HG03066 (cell line): ENCODE measurements around the gene KCNK17.

Experiments used
- ATAC-seq: cut with Tn5 transposase; IDR thresholded peaks from one replicate; pipeline ENCODE4 v1.9.1; 2021; ENCODE audit warnings: low read depth; ENCODE audit not compliant: unreplicated experiment

The KCNK17 gene, protein sequence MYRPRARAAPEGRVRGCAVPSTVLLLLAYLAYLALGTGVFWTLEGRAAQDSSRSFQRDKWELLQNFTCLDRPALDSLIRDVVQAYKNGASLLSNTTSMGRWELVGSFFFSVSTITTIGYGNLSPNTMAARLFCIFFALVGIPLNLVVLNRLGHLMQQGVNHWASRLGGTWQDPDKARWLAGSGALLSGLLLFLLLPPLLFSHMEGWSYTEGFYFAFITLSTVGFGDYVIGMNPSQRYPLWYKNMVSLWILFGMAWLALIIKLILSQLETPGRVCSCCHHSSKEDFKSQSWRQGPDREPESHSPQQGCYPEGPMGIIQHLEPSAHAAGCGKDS

DNA sequence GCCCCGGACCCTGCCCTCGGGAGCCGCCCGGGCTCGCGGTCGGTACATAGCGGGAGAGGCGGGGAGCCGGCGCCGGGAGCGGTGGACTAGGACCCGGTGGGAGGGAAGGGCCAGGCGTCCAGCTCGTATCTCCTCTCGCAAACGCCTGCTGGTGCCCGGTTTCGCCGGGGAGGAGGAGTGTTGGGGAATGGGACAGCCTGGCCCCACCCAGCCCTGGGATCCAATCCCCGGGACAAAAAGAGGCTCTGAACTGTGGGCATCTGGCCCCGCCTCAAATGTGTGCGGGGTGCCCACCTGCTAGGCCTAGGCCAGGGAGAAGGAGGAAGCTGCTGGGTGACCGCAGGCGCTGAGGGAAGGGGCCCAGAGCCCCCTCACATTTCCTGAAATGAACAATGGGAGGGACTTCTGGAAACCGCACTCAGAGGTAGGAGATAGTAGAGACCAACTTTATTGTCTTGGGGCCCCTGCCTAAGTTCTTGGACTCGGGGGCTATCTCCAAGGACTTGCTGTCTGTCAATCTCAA, at the start of gene KCNK17:
Gene KCNK17 (minus strand): TSS at position 147 of the 523 bp plus-strand sequence. CDS start 99 bp downstream, at position 48.
- ATAC-seq, result no peak

DNA sequence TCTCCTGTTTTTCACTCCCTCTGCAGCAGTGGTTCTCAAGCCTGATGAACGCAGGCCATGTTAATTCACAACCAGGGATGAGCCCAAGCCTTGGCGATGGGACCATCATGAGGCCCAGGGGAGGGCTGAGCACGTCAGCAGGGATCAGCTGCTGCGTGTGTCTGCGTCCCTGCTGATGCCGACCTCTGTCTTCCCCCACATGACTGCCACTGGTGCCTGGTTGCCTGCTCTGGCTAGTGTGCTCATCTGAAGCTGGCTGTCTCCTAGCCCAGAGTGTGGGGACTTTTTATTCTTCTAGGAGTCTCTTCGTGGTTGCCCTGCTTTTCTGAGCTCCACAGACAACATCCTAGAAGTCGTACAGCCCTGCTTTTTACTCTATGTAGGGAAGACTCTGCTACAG, 49.1 kb upstream of the KCNK17 start:
- ATAC-seq, result no peak

DNA sequence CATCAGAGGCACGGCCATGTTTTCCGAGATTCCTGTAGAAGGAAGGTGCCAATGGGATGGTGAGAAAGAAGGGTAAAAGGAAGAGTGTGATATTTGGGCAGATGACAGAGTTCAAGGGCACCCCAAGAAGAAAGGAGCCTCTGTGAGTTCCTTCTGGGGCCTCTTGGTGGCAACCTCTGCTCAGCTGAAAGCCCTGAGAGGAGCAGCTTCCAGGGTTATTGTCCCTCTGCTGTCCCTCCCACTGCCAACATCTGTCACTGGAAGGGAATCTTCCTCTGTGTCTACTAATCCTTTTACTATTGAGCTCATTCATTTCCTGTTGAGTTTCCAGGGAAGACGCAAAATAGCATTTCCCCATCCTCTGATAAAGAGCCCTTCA, 48.3 kb upstream of the KCNK17 start:
- ATAC-seq, result no peak

DNA sequence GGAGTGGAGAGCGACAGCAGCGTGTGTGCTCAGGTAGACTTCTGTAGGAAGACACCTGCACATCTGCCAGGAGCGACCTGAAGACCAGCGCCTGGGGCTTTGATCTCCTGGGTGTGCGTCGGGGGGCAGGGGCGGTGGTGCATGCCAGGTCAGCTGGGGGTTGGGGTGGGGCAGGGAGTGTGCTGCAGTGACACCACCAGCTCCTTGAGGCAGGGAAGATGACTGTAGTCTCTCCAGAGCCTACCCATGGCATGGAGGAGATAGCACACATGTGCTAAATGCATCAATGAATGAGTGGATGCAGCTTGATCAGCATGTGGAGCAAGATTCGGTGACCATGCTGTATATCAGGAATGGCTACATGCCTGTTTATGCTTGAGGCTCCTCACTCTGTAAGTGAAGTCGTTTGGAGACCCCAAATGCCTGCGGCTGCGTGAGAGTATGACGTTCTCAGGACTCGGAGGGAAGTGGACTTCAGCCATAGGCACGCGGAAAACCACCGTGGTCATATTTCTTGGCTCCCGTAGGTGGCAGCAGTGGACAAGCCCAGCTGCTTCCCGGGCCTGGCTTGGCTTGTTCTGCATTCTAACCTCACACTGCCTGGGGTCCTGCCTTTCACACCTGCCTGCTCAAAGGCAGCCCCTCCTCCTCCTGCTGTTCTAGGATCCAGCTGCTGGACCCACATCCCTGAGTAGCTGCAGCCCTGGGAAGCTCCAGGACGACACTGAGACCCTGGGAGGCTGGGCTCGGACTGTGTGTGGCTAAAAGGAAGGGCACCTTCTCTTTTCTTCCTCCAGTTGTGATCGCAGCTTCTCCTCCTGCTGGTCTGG, 47.7 kb upstream of the KCNK17 start:
- no peak for ATAC-seq

DNA sequence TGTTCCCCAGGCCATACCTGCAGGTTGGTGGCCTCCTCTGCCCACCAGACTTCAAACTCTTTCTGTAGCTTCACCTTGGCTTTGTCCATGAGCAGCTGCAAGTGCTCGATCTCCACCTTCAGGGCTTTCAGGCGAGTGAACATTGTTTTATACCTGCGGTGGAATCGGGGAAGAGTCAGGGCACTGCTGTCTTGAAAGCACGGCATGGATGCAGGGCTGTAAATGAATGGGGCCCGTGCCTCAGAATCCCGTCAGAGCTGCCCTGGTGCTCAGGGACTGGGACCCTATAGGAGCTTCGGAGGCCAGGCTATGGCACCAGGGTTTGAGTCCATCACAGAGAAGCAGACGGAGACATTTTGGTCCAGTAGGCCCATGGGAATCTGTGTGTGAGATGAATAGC, 46.2 kb upstream of the KCNK17 start:
- ATAC-seq, result no peak

DNA sequence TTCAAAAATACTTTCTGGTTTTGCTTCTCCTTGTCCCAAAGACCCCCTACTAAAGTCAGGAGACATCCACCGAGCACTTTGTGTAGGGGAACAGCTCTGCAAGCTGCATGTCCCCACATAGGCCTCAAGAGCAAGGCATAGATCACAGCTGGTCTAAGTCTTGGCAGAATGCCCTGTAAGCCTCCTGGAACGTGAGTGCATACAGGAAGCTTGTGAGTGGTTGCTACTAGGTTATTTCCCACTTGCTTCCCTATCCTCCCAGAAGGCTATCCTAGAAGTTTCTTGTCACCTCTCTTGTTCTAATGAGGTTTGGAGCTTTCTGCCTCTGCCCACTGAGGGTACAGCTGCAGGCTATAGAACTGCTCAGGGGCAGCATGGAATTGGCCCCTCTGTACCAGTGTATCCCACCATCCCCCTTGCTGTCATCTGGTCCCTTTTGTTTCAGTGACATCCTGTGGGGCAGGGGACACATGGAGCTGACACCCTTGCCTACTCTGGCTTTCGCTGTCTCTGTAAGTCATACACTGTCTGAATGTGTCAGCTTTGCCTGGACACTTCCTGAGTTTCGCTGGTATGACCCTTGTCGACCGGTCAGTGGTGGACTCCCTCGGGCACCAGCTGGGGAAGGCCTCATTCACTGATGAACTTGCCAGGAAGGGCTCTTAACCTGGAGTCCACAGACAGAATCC, 43.9 kb upstream of the KCNK17 start:
- ATAC-seq, result no peak

DNA sequence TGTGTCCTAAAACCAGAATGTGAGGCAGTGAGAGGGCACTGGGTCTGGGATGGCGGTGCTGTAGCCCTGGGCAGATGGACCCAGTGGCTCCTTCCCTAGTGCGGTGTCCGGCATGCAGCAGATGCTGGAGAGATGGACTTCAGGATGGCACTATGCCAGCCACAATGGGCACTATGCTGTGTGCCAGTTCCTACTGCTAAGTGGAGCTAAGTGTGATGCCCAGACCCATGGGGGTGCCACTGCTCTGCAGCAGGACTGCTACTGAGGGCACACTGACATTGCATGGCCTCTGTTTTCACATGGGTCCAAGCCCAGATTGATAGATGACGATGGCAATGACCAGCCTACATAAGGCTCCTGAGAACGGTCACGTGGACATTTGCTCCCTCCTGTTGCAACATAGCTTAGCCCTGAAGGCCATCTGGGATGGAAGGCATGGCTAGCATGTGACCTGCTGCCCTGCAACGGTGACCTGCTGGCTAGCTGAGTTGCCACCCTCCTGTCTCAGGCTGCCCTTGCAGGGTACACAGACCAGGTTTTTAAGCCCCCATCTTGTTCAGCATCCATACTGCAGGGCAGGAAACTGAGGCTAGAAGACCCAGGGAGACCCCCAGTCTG, 39.6 kb upstream of the KCNK17 start:
- ATAC-seq, result no peak

DNA sequence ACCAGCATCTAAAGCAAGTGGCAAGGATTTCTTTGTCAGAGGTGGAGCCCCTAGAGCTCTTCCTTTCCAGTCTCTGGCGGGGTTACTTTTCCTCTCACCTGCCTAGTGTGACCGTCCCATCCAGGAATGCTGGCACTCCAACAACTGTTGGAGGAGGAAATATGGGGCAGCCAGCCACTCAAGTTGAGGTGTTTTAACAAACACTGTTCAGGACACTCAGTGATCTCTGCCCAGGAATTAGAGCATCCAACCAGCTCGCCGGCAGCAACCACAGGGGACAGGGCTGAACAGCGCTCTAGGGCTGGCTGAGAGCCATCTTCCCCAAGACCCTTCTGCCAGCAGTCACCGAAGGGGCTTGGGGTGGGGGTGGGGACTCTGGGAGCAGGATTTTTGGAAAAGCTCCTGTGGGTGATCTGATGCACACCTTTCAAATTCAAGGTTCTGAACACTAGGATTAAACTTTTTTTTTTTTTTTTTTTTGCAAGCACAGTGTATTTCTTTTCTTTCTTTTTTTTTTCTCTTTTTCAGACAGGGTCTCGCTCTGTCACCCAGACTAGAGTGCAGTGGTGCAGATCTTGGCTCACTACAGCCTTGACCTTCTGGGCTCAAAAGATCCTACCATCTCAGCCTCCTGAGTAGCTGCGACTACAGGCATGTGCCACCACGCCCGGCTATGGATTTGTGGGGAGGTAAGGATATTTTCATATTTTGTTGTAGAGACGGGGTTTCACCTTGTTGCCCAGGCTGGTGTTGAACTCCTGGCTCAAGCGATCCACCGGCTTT, 36.7 kb upstream of the KCNK17 start:
- no peak for ATAC-seq

DNA sequence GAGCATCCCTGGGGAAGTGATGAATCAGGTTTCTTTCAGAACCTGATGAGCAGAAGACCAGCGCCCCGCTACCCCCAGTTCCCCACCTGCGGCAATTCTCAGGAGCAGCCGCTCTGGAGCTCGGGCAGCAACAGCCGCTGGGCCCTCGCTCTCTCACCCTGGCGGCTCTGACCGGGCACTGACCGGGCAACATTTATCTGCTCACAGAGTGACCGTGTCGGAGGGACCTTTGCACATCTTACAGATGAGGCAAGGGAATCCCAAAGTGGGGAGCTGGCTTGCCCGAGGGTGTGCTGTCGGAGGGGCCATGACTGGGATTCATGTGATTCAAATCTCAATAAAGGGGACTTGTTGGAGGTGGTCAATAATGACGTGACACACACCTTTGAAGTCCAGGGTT, 34.5 kb upstream of the KCNK17 start:
- ATAC-seq, result no peak

DNA sequence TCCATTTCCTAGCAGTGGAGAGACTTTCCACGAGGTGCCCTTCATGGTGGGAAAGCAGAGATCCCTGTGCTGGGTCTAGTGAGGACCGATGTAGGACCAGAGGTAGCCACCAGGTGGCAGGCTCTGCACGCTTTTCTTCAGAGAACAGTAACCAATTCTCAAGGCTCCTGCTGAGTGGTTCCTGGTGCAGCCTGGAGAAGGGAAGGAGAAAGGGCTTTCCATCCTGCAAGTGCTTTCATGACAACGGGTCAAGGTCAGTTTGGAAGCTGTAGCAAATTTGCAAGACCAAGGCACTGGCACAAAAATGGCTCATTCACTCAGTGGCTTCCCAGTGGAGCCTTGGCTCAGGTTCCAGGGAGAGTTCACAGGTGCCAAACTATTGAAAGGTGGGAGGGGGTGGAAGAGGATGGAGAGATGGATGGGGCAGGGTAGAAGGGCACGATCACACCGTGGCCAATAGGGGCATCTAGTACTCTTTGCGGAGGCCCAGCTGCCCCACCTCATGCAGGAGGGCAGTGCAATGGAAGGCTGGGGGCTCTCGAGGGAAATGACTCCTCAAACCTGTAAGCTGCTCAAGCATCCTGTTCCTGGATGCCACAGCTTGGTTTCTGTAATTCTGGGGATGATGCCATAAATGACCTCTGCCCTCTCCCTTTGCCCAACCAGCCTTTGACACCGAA, 33.8 kb upstream of the KCNK17 start:
- ATAC-seq, result no peak

DNA sequence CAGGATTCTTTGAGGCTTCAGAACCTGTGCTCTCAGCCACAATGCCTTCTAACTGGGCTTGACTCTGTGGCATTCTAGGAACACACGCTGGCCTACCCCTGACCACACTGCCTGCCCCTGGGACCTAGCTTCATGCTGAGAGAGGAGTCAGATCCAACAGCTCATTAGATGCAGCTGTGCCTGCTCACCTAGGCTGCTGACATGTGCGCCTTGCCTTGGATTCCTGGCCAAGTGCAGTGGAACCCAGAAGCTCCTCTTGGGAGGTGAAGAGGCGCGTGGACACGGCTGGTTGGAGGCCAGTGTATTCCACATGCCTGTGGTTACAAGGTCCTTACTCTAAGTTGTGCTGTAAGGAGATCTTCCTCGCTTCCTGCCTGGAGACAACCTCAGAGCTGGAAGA, 33.0 kb upstream of the KCNK17 start:
- ATAC-seq, result no peak

DNA sequence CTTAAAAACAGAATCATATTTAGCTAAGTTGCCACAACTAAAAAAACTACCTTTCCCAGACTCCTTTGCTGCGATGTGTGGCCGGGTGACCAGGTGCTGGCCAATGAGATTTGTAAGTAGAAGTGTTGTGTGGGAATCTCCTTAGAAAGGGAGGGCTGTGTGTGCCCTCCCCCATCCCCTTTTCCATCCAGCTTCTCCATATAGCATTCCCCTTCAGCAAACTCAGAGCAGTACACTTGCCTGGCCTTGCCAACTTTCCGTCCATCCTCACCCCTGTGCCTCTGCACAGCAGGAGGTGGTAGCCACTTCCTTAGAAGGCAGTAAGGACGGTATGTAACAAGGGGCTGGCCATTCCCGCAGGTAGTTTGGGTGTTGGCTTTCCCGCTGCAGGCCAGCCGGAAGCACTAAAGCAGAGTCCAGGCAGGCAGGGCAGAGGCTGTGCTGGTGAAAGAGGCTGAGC, 30.6 kb upstream of the KCNK17 start:
- ATAC-seq, result no peak

DNA sequence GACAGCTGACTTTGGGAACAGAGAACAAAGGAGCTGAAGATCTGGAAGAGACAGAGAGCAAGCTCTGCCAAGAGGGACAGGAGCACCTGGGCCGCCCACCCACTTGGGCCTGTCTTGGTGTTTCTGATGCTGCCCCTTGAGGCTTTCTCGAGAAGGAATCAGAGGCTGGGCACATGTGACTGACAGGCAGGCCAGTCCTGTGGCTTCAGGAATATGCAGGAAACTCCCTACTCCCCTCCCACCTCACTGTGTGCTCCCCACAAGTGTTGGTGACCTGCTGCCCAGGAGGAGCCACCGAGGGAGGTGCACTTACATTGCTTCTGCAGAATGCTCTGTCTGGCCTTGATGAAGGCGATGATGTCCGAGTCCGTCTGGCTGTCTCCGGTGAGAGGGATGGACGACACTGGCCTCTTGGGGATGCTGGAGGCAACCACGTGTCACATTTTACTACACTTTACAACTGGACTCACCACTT, 29.2 kb upstream of the KCNK17 start:
- peak; percentile 11 for ATAC-seq

DNA sequence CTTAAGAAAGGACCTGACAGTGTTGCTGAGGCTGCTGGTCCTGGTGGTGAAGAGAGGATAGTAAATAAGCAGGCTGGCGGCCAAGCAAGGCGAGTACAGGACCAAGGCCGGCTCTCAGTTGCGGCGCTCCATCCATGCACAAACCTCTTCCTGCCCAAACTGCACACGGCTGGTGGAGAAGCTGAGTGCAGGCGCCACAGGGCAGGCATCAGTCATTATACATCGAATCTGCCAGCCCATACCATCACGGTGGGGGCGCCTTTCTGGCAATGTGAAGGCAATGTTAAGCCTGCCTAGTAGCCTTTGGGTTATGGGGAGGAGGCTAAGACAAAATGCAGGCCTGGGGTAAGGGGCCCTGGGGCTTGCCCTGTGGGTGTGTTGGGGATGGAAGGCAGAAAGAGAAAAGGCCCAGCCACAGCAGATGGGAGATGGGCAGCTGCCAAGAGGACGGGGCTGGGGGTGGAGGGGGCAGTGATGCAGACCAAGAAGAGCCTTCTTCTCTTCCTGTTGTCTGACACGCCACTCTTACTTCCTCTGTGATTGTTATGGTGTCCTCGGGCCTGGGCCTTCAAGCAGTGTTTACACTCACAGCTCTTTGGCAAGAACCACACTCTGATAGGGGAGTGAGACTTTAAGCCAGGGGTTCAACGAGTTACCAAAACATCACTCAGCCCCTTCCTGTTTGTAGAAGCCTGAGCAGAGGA, 28.6 kb upstream of the KCNK17 start:
- ATAC-seq, result peak; percentile 57

DNA sequence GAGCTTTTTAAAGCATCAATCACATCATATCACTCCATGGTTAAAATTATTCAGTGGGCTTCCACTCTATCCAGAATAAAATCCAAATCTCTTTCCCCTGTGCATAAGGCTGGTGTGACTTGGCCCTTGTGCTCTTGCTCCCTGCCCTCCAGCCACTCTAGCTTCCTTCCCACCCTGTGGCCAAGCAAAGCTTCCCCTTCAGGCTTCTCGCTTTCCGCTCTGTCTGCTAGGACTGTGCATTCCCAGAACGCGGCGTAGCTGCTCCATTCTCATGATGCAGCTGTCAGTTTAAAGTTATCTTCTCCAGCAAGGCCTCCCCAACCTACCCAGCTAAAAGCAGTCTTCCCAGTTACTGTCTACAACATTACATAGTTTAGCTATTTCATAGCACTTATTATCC, 27.7 kb upstream of the KCNK17 start:
- ATAC-seq, result no peak

DNA sequence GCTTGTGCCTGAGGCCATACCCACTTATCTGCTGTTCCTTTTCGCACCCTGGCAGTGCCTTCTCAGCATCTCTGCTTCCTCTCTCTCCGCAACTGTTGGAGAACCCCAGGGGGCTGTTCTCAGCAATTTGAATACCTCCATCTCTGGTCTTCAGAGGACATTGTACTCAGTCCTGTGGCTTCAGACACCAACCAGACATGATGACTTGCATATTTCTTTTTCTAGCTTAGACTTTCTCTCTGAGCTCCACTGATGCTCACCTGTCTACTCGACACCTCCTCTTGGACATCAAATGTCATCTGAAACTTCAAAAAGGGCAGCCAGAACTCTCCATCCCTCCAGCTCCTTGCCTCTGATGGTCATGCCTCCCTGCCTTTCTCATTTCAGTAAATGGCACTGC, 27.1 kb upstream of the KCNK17 start:
- ATAC-seq, result no peak

DNA sequence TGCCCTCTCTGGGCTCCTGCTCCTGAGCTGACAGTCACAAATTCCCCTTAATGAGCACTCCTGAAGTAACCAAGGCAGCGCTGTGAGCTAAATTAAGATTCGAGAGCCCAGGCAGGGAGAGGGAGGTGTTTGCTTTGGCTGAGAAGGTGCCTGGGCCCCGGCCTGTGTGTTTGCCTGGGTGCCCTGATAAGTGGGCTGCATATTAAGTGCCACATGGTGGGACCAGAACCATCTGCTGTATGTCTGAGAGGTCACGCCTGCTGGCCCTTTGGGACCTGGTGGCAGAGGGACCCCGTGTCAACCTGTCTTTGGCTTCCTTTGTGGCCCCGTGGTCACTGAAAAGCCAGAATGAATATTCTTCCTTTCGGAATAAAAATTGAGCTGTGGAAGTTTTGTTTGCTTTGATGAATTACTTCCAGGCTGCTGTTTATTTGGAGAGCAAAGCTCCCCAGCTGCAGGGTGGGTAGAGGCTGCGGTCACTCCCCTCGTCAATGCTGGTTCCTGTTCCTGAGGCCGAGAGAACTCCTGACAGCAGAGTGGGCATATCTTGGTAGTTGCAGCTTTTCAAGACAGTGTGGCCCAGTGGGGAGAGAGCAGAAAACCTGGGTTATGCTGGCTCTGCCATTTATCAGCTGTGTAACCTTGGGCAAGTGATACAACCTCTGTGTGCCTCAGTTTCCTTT, 25.8 kb upstream of the KCNK17 start:
- no peak for ATAC-seq
